RWPE1 (cell line): Measurements from ENCODE around the gene OTOR.

Experiments
- CTCF ChIA-PET: fragments of 350-600 bp; sonication (Branson Sonifier 250); formaldehyde crosslinking; extraction: SDS; loops from one replicate; lab custom pipeline; 2021; lab: Yijun Ruan, JAX
- POLR2A ChIA-PET: fragments of 400-600 bp; formaldehyde crosslinking; extraction: SDS; loops from one replicate; lab custom pipeline; 2020; ENCODE audit warnings: antibody characterized with exemption; ENCODE audit not compliant: low non-redundant PET; lab: Yijun Ruan, JAX
- DNase-seq: peaks from one replicate; pipeline ENCODE4 v3.0.0; 2012; ENCODE audit warnings: low spot score
- H3K27ac ChIP-seq: fragments of 450-650 bp; 2 replicates; pipeline ENCODE4 v1.5.1; 2017
- TF ChIP-seq, protein P1 (sequence below): fragments of 450-650 bp; conservative IDR thresholded peaks from 2 replicates; pipeline ENCODE4 v1.5.1; 2017; ENCODE audit warnings: low read depth, mild to moderate bottlenecking

OTOR gene

DNA sequence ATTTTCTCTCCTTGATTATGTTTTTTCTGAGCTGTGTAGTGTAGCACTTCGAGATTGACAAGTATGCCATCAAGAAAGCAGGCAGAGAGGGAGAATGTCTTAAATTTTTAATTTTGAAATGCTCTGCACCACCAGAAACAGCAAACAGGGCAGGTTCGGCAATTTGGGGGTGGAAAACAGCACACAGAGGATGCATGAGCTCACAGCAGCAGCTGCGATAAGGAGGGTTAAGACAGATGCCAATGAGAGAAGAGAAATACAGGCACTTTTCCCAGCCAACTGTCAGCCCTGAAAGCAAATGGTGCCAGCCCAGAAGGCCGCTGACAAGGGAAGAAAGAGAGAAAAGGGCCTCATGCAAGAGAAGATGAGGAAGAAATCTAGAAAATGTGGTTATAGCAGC lies 33.4 kb upstream of the OTOR start:
- POLR2A ChIA-PET: no interaction called here
- CTCF ChIA-PET: no interaction called here
- no peak for DNase-seq
- no peak overlapping the region for H3K27ac ChIP-seq
- TF ChIP-seq, protein P1, sequence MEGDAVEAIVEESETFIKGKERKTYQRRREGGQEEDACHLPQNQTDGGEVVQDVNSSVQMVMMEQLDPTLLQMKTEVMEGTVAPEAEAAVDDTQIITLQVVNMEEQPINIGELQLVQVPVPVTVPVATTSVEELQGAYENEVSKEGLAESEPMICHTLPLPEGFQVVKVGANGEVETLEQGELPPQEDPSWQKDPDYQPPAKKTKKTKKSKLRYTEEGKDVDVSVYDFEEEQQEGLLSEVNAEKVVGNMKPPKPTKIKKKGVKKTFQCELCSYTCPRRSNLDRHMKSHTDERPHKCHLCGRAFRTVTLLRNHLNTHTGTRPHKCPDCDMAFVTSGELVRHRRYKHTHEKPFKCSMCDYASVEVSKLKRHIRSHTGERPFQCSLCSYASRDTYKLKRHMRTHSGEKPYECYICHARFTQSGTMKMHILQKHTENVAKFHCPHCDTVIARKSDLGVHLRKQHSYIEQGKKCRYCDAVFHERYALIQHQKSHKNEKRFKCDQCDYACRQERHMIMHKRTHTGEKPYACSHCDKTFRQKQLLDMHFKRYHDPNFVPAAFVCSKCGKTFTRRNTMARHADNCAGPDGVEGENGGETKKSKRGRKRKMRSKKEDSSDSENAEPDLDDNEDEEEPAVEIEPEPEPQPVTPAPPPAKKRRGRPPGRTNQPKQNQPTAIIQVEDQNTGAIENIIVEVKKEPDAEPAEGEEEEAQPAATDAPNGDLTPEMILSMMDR: no peak

DNA sequence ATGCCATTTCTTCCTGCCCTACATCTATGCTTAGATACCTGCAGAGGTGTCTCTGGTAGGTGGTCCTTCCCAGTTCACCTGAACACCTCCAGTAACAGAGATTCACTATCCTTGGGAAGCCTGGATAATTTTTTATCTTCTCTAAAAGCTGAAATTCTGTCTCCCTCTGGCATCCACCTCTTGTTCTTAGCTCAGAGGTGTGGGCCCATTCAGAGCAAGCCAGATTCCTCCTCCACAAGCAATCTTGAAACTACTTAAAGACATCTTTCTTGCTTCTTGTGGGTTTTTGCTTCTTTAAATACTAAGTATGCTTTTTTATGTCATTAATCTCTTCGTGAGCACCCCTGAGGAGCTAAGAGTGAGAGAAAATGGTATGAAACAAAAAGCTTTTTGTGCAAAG lies 28.7 kb upstream of the OTOR start:
- TF ChIP-seq, protein P1: no peak
- no peak for DNase-seq
- H3K27ac ChIP-seq: no peak overlapping the region
- ChIA-PET CTCF (interaction anchor here (0.7 kb wide), 1 partner anchor 9 kb away, joined by 3 read pairs; no protein-coding TSS in a partner anchor), POLR2A (no interaction called here)

DNA sequence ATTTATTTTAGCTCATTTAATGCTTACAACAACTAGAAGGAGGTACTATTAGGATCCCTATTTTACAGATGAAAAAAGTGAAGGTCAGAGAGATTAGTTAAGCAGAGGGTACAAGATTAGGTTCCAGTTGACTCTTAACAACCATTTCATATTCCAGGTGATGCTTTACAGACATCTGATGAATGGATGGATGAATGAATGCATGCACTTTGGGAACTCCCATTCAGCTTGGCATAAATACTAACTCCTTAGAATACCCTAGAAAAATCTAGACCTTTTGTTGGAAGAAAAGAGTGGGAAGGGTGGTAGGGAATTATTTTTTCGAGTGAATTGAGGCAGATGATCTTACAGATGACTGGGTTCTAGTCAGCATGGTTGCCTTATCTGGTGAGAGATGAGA lies 19.1 kb upstream of the OTOR start:
- ChIA-PET CTCF (no interaction called here), POLR2A (no interaction called here)
- TF ChIP-seq, protein P1: no peak
- peak overlapping the region; percentile 70; the same call in 1 of the 2 replicates for H3K27ac ChIP-seq
- DNase-seq: no peak

DNA sequence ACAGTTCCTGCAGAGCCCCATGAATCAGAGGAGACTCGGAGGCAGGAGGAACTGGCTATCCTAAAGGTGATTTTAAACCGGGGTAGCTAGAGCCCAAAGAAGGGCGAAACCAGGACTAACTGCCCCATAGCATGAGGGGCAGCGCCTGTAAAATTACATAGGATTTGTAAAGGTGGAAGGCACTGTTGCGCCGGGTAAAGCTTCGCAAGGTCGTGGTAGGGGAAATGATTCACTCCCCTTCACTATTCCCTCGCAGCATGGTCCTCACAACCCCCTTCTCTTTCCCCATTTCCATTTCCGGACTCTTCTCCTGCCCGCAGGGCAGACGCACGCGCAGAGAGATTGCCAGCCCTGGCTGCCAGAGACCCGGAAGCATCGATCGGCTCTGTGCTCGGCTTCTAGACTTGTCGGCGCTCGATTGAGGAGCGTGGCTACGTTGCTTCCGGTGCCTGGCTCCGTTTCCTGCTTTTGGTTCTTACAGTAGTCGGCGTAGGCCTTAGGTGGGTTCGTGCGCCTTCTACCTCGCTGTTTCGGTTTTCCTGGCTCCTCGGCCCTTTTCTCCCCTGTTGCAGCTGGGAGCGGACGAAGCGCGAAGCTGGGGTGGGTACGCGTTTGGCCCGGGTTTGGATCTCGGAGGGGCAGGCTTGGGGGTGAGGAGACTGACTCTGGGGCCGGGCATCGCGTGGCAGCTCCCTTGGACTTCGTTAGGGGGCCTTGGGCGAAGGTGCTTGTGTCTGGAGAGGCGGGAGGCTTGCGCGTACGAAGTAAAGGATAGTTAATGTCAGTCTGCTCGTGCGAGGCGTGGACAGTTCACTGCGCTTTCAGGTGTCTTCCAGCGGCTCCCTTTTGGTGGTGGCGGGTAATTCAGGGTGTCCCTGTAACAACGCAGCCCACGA lies 18.3 kb upstream of the OTOR start, which contains the start of gene SNRPB2:
TSS of gene SNRPB2 (plus strand) at position 462 of the 896 bp plus-strand sequence. CDS start 1,677 bp downstream, outside the sequence.
- DNase-seq: peak; percentile 96
- ChIA-PET CTCF (no interaction called here), POLR2A (interaction anchor here (1.1 kb wide), 1 partner anchor 11 kb away, joined by 3 read pairs; no protein-coding TSS in a partner anchor)
- H3K27ac ChIP-seq: peak within 1 kb of the TSS; percentile 70
- TF ChIP-seq, protein P1: no peak

DNA sequence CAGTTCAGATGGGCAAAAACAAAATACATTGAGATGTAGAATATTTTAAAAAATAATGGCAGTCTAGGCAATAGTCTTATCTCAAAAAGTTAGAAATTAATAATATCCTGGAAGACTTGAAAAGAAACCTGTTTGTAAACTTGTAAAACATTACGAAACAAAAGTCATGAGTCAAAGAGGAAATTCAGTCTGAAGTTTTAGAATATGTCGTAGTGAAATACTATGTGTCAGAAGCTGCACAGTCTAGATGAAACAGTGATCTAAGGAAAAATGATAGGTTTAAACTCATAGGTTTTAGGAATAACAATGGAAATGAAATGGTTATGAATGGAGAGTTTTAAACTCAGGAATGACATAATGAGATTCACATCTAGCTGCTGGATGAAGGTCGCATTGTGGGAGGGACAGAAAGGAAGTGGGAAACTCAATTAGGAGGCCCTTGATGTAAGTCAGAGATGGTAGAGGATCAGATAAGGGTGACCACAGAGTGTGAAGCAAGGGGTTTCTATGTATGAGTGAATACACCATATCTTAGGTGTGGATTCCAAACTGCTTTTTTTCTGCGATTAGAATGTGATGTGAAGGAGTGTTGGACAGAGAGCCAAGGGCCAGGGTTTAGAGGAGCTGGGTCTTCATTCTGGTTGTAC lies 15.5 kb upstream of the OTOR start:
- ChIA-PET CTCF (no interaction called here), POLR2A (no interaction called here)
- TF ChIP-seq, protein P1: no peak
- H3K27ac ChIP-seq: no peak overlapping the region
- DNase-seq: no peak

DNA sequence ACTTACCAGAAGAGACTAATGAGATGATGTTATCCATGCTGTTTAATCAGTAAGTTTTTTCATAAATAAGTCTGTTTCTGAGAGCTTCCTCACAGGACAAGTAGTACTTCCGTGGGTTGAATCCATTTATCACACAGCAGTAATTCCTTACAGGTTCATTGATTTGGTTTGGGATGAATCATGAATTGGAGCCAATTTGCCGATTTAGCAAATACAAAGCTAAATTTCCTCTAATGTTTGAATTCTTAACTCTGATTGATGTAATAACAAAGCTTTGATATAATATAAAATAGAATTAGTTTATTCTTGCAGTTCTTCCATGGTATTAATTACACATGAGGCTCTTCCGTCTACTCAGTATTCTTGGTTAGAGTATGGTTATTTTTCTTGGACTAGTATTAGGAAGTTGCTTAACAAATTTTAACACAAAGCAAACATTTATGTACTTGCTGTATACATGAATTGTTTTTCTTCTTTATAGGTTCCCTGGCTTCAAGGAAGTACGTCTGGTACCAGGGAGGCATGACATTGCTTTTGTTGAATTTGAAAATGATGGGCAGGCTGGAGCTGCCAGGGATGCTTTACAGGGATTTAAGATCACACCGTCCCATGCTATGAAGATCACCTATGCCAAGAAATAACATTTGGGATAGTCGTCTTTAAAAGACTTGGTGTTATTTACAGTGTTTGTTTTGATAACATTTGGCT lies 7.6 kb upstream of the OTOR start:
- ChIA-PET CTCF (interaction anchor here (0.7 kb wide), 2 partner anchors 20 to 21 kb away, joined by 4 read pairs; no protein-coding TSS in a partner anchor), POLR2A (interaction anchor here (1.0 kb wide), 1 partner anchor 10 kb away, joined by 3 read pairs; no protein-coding TSS in a partner anchor)
- H3K27ac ChIP-seq: no peak overlapping the region
- no peak for DNase-seq
- TF ChIP-seq, protein P1: no peak
